ENCODE data around the gene LMCD1.
A peak's percentile ranks its signal among the peaks of the same experiment; 100 is the strongest.

LMCD1 gene

DNA sequence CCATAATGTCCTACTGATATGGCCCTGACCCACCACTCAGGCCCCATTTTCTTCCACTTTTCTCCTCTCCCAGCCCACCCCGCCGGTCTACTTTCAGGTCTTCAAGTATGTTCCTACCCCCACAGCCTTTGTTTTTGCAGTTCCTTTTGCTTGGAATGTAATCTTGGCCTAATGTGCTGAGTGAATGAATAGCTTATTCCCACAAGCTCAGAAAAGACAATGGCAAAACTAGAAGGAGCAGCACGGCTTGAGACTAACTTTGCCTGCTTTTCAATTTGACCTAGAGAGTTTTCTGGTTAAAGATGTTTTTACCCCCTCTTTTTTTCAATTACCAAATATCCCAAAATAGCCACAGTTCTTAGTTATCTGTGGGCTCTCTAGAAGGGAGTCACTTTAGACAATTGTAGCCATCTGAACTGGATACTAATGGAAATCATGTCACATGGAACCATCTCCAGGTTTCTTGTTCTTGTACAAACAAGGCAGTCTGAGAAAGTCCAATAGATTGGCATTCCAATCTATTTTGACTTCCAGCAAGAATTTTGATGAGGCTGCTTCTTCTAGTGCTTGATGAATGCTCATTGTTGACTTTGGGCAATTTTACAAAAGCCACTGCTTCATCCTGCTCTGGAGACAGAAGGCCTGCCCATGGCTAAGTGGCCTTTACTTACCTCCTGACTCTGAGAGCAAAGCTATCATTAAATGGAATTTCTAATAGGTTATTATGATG is 16.3 kb upstream of the LMCD1 start:
- no peak for DNase-seq

DNA sequence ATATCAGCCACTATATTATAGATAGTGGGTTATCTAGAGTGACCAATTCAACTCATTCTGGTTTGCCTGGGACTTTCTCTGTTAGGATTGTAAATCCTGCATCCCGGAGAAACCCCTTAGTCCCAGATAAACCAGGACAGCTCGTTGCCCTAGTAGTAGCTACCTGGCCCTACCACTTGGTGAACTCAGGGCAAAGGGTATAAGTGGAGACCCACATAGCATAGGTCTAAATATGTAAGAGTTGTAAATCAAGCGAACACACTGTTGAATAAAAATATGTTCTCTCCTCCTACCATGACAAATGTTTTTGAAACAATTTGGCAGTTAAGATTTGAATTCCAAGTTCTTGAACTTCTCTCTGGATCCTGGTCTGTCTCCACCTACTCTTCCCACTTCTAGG is 15.7 kb upstream of the LMCD1 start:
- no peak for DNase-seq

DNA sequence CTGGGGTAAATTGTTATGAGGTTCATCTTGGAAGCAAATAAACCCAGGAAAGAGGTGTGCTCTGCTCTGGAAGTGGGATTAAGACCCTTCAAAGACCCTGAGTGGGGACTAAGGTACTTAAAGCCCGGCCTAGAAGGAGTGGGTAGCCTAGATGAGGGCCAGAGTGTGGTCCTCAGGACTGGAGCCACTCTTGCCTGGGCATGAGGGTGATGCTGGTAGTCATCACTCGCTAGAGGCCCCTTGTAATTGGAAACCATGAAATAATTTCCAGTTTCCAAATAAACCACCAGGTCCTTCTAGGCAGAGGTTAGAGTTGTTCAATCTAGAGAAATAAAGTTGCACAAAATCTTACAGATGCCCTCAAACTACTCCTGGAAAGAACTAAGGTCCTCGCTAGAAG is 15.2 kb upstream of the LMCD1 start:
- DNase-seq = no peak

DNA sequence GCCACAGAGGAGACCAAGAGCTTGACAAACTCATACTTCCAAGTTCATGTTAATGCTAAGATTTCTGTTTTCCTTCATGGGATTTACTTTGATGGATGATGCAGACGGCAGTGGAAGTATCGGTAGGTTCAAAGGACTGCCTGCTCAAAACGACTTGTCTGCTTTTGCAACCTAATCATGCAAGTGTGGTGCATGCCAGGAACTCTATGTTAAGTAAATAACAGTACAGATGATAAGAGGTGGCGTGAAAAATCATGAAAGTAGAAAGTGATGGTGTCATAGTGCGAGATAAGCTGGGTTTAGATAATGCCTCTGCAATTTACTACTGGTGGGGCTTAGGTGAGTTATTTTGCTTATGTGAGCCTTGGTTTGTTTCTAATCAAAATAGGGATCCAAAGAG is 14.7 kb upstream of the LMCD1 start:
- DNase-seq = peak; percentile 88

DNA sequence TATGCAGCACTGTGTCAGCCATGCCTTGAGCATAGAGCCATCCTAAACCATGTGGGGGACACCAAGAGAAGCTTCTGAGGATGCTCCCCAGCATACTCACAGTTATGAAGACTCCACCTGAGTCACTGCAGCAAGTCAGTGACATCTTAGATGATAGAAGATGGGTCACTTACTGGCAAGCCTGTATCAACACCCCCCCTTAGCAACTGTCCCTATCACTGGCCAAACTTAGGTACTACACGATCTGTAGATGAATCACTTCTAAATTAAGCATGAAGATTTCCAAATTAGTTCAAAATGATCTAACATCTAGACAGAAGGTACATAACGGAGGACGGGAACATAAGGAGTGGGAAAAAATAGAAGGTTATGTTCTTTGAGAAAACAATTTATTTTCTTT is 13.2 kb upstream of the LMCD1 start:
- DNase-seq = no peak

DNA sequence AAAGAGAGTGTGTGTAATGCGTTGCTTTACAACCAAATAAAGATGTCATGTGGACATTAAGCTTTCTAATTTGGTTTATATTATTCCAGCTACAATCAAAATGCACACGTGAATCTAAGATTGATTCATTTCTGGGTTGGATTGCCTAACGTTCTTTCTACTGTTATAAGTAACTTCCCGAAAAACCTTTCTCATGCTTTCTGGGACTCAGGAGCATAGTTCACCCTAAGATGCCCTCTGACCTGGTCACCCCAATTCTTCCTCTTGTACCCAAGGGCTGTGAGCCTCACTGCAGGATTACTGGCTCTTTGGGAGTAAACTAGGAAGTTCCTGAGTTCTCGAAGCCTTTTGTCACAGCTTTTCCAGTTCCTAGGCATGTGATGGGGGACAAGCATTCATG is 12.7 kb upstream of the LMCD1 start:
- DNase-seq = no peak

DNA sequence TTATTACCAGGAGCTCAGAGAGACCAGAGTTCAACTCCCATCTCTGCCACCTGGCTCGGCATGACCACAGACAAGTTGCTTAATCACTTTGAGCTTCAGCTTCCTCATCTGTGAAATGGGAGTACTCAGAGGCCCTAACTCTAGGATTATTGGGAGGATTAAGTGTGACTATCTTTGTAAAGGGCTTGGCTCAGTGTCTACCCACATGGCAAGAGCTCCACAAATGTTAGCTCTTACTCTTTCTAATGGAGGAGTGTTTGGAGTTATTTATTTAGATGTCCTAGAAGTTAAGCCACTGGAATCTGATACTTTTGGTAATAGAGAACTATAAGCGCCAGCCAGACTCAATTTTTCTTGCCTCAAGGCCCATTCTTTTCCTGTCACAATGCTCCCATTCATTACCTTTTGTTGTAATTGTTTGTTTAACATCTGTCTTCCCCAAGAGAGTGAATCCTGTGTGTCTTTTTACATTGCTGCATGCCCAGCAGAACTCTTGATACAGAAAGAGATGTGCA is 12.3 kb upstream of the LMCD1 start:
- DNase-seq = no peak

DNA sequence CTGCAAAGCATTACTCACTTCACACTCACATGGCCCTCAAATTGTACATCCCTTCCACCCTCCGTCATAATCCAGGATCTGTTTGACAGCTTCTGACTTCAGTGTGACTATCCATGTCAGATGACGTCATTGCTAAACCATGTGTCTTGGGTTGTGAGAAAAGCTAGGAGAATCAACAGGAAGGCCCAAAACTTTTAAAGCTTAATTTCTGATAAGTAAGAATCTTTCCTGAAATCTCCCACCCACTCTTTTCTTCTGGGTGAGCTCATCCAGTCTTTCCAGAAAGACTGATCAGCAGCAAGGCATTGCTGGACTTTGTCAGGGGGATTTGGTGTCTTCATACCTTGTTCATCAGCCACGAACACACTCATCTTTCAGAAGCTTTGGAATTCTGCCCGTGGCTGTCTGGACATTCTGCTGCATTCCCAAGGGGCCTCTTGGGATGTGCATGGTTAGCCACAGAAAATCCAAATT is 11.5 kb upstream of the LMCD1 start:
- peak; percentile 88 for DNase-seq

DNA sequence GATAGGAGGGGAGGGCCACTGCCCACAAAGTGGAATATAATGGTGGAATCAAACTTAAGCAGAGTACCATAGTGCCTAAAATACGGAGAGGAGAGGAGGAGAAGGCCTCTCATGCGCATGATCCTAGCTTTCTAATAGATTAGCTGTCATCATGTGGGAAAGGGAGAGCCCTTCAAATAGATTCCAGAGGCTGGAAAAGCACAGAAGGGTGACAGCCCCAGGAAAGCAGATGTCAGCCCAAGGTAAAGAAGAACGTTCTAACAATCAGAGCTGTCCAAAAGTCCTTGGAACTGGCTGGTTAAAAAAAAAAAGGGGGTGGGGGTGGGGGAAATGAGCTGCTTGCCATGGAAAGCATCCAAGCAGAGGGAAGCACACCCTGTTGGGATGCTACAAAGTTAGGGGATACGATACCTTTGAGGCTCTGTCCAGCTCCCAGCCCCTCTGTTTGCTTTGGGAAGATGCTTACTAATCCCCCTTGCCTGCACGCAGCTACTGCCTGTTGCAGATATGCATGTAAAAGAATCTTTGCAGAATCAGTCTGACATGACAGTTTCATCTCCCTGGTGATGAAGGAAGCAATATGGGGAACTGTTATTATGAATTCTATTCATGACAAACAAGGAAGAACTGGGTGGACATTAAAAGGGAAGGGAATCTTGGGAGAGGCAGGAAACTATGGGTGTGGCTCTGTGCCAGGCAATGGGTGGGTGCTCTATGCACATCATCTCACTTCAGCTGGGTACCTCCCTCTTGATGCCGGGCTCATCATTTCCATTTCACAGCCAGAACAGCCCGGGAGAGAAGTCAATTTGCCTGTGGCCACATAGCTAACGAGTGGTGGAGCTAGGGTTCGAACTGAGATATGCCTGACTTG is 10.1 kb upstream of the LMCD1 start:
- no peak for DNase-seq

DNA sequence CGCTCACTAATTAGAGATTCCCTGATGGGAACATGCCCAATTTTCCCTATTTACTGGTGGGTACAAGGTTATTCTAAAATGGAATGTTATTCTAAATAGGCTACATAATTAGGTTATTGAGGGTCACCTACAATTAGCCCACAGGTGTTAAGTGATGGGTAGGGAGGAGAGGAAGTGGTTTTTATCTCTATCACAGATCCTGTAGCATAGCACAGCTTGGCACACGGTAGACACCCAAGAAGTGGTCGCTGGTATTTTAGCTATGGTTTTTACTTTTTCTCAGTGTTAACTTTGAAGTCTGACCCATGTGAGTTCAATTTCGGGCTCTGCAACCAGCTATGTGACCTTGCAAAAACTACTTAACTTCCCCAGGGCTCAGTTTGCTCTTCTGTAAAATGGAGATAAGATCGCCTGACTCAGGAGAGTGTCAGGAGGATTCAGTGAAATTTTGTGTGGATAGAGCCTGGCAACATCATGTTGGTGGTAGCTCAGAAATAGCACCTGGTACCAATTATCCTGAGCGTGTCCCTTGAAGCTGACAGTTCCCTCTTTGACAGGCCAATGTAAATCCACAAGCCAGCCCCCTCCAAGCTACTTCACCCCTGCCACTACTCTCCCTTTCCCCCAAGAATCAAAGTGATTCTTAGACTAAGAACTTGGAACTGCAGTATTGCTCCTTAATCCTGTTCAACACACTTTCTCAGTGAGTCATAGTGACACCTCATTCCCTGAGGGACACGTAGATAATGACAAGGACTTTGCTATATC is 8.7 kb upstream of the LMCD1 start:
- no peak for DNase-seq

DNA sequence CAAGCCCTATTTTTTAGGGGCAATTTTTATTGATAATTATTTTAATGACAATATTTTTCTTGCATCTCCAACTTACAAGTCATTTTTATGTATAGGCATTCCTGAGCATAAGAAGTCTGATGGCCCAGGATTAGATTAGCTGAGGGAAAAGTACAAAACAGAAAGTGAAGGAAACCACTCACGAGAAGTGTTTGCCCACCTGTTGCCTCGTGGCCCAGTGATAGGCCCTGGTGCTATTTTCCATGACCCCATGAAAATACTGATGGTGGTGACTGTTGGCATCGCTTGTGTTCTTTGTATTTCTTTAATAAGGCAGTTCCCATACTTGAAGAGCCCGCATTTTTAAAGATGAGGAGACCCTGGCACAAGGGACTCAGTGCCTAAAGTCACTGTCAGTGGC is 7.9 kb upstream of the LMCD1 start:
- DNase-seq = no peak

DNA sequence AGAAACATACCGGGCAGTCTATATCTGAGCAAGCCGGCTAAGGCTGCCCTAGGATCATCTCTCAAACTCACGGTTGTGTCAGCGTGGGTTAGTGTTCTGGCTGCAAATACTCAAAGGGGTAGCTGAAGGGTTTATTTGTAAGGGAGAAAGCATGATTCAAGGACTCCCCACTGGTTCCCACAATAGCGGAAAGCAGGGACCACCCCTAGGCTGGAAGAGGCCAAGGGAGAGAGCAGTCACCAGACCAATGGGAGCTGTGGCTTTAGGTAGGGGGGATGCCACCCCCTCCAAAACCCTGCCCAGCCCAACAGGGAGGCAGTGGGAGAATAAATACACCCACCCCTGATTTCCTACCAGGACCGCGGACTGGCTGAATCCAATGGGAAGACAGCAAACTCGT is 7.3 kb upstream of the LMCD1 start:
- DNase-seq = no peak

DNA sequence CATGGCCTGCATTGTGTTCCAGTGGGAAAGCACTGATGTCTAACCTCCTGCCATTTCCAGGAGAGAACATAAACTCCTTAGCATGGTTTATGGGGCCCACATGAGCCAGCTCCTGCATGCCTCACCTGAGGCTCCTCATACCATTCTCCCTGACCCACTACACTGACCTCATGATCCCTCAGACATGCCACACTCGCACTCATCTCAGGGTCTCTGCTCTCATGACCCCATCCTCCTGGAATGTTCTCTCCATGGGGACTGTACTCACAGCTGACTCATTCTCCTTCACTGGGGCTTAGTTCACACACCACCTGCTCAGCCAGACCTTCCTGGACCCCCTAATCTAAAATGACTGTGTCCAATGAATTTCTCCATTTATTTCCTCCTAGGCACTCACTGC is 4.0 kb upstream of the LMCD1 start:
- DNase-seq = peak; percentile 49

DNA sequence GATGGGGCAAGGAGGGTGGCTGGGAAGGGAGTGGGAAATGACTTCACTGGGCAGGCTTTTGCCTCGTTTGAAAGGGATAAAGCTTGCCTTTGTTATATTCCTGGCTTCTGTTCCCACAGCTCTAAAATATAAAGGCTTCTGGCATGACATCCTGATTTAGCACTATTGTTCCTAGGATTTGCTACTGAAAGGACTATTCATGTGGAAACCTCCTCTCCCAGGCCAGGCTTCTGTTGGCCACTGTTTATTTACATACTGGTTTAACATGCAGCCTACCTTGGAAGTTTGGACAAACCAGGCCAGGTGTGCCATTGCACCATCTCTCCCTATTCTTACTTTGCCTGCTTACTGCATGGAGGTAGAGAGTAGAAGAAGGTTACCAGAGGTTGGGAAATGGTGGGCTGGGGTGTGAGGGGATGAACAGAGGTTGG is 2.4 kb upstream of the LMCD1 start:
- no peak for DNase-seq

DNA sequence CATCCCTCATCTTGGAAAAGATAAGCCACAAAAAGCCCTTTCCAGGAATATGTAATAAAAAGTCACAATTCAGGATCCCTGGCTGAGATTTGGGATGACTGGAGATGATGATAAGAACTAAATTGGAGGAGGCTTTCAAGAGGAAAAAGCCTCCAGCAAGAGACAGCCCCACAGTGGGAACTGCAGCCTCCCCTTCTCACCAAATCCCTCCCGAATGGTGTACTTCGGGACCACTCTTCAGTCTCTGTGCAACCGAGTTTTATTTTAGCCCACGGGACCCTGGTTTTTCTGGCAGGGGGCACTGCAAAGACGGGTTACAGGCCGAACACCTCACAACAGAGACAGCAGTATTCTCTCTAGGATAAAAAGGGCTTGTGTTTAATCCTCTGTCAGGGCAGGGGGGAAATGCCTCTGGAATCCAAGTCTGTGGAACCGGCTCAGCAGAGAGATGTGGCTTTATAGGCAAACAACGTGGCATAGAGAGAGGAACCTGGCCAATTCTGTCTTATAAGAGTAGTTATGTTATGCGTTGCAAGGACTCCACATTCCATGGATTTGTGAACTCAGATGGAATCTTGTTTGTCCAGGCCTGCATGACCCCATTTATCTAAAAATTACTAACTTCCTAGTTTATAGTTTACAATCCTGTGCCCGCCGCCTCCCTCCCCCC is 1.2 kb upstream of the LMCD1 start:
- DNase-seq = no peak

DNA sequence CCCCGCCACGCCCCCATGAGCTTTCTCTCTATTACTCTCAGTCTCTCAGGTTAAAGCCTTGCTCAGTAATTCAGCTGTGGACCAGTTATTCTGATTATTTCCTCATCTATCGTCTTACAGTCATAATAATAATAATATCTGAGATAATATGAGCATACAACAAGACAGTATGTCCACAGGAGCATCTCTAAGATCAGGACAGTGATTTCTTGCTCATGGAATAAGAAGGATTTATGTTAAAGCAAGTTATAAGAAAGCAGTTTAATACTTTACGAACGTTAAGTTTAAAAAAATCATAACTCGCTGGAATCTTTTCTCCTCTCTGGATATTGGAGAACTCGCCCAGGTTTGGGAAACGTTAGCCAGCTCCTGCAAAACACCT is 643 bp upstream of the LMCD1 start:
- DNase-seq = no peak

DNA sequence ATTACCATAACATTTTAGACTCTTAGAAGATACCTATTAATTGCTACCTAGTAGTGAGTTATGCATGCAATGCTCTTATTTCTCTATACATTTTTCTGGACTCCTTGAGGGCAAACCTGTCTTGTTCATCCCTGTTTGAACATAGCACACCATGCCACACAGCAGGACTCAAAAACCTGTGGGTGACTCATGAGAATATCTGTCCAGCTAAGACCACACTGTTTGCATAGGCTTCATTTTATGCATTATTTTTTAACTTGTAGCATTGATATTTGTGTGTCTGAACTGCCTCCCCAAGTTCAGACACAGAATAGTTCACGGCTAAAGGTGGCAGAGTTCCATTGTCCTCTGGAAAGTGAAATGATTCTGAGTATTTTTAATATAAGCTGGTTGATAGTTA is 1.8 kb downstream of the LMCD1 start:
- no peak for DNase-seq

DNA sequence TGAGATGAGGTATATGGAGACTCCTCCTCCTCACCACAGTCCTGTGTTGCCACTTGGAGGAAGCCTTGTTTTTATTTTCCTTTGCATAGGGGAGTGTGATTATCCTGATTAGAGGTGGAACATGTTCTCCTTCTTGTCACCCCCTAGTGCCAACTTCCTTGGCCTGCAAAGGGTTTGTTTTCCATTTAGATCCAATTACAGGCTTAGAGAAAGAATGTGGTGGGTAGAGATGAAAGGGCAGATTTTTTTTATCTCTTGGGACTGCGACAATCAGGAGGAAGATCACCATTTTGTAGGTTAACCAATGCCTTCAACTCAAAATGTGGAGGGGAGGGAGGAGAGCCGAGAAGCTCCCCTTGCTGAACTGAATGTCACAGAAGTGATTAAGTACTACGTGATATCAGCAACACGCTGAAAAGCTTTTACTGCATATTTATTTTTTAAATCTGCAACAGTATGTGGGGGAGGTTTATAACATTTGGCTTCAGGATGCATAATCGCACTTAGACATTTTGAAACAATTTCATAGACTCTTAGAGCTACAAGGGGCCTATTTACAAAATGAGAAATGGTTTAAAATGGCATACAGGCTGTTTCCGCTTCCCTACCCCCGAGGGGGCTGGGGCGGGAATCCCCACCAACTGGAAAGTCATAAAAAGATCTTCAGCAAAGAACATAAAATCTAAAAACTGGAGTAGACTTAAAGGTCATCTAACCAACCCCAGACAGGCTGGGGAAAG is 2.4 kb downstream of the LMCD1 start:
- DNase-seq = no peak

DNA sequence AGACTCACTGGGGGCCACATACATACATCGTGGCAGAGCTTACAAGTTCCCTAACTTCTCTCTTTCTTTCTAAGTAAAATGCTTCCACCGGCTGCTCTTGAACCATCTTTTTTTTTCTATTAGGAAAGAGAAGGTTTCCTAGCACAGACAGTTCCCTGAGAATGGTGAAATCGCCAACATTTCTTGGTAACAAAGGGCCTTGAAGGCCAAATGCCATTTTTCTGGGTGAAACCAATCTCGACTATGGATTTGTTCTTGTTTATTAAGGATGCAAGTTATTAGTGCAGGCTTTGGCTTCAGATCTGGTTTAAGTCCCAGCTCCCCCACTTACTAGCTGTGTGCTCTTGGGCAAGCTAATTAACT is 3.0 kb downstream of the LMCD1 start:
- DNase-seq = no peak

DNA sequence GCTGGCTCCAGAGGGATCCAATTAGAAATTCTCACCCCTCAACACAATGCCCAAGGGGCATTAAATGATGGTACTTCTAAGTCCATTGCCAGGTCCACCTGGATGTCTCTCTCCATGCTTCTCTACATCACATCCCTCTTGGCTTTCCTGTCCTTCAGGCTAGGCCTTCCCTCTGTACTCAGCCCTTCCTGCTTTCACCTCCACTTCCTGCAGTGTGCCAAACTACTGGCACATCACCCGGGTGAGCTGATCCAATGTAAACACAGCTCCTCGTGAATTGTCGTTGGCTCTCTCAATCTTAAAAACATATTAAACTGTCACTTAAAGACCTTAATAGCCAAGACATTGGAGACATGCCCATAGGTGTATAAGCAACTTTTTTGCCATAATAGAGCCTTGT is 4.0 kb downstream of the LMCD1 start:
- no peak for DNase-seq

DNA sequence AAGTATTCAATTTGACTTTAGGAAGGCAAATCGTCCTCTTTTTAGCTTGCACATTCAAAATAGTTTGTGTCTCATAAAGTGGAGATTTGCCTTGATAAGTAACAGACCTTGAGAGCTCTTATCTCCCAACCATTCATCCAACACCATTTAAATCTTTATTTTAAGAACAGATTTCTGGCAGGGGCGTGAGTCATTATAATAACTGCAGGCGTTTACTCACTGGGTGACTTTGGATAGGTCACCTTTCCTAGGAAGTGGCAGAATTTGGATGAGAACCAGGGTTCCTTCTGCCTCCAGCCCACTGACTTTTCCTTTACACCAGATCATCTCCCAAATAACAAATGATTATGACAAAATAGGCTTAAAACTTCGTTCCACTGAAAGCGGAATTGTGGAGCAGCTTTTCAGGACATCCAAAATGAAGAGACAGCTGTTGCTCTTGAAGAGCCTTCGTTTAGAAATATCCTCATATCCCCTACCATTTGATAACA is 5.0 kb downstream of the LMCD1 start:
- no peak for DNase-seq

DNA sequence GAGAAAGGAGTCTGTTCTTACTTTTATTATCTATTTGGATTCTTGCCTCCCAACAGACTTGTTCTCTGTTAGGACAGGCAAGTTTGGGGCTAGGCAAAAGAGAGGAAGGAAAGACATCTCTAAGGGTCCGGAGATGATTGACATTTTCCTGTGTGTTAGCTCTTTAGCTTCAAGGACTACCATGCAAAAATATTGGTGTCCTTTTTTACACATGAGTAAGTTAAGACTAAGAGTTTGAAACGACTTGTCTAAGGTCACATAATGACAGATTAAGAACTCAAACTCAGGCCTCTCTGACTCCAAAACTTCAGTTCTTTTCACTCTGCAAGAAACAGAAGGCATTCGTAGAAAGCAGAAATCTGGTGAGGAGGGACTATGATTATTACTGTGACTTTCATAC is 5.9 kb downstream of the LMCD1 start:
- DNase-seq = no peak

Data from NCI-H226 (cell line).